Amygdala (tissue), 56 donors: ENCODE results near the gene ERVK3-1.

Experiments used
- DNase-seq, 56 donors: peaks; one replicate each; lab custom pipeline; 2025; lab: John Stamatoyannopoulos, UW

Gene ERVK3-1

GRCh38 chr19:58300620-58301019, 4.6 kb upstream of the ERVK3-1 start:
- no peak for DNase-seq

DNA sequence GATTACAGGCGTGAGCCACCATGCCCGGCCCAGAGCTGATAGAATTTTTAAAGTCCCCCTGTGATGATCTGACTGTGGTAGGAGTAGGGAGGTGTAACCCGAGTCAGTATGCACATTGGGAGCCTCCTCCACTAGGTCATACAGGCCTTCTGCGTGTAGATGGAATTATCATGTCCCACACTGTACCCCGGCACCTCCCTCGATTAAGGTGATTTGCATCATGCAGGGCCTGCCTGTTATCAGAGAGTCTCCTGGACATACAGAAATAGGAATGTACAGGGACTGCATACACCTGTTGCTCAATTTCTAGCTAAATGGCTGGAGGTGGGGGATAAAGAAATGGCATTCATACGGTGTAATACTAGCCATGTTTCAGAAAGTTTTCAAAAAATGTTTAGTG, 922 bp upstream of the ERVK3-1 start:
- DNase-seq, result no peak

DNA sequence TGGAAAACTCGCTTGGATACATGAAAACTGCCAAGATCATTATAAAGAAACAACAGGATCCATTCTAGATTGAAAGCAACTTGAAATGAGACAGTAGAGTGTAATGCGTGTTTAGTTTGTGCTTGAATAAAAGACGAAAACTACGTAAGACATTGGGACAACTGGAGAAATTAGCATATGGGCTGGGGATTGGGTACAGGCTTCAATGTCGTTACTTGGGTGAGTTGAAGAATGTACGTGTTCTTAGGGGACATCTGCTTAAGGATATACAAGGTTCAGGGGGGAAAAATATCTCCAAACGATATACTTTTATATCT, 471 bp upstream of the ERVK3-1 start:
- DNase-seq, result no peak

DNA sequence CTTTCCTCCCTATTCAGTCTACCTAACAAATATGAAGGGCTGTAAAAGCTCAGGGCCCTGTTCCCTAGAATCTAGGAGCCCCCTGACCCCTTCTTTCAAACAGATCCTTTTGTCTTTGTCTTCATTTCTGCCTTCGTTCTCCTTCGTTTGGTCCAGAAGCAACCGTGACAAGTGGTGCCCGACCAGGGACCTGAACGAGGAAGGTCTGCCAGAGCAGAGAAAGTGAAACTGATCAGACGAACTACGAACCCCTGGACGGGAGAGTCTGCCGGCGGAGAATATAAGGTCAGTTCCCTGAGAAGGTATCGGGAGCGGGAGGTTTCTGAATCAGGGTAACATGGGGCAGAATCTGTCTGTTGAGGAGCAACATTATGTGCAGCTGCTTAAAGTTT, 751 bp downstream of the ERVK3-1 start:
- no peak for DNase-seq

- DNase-seq, result no peak
These were observed 2.6 kb downstream of the ERVK3-1 start for GRCh38 chr19:58307736-58308135.

DNA sequence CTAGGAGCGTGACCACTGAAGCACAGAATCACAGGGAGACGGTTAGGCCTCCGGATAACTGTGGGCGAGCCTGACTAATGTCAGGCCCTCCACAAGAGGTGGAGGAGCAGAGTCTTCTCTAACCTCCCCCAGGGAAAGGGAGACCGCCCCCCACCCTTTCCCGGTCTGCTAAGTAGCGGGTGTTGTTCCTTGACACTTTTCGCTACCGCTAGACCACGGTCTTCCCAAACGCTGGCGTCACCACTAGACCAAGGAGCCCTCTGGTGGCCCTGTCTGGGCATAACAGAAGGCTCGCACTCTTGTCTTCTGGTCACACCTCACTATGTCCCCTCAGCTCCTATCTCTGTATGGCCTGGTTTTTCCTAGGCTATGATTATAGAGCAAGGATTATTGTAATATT, 5.5 kb downstream of the ERVK3-1 start:
- DNase-seq, result peak in 21 of 56 donors; percentile 2 to 65 (median 19)

DNA sequence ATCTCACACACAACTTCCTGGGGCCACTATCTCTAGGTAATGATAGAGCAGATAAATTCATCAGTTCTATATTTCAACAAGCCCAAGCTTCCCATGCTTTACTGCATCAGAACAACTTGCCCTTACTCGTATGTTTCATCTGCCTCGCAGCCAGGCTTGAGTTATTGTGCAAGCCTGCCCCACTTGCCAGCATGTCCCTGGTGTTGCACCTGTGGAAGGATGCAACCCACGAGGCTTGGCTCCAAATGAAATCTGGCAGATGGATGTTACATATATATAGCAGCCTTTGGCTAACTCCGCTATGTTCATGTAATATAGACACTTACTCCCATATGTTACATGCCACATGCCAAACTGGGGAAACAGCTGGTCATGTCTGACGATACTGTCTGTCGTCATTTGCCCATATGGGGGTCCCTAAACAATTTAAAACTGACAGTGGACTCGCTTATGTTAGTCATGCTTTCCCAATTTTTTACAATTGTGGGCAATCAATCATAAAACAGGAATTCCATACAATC, 6.2 kb downstream of the ERVK3-1 start:
- DNase-seq, result peak in 2 of 56 donors; percentile 2 to 5

- no peak for DNase-seq
These were observed 10.4 kb downstream of the ERVK3-1 start for GRCh38 chr19:58315580-58315979.

DNA sequence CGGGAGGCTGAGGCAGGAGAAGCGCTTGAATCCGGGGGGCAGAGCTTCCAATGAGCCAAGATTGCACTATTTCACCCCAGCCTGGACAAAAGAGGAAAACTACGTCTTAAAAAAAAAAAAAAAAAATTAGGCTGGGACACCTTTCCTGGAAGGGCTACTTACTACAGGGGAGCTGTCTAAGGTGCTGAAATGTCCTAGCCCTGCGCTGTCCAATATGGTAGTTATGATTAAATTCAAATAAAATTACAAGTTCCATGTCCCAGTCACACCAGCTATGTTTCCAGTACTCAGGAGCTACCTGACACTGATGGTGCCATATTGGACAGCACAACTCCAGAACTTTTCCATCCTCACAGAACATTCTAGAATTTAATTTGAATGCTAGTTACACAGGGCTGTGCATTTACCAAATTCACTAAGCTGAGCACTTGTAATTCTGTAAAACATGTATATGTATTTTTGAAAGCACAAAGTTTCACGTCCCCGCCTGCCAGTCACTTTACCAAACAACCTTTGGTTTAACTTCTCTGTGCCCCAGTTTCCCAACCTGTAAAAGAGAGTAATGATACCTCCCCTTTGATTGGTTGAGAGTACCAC, 12.4 kb downstream of the ERVK3-1 start:
- DNase-seq, result no peak

DNA sequence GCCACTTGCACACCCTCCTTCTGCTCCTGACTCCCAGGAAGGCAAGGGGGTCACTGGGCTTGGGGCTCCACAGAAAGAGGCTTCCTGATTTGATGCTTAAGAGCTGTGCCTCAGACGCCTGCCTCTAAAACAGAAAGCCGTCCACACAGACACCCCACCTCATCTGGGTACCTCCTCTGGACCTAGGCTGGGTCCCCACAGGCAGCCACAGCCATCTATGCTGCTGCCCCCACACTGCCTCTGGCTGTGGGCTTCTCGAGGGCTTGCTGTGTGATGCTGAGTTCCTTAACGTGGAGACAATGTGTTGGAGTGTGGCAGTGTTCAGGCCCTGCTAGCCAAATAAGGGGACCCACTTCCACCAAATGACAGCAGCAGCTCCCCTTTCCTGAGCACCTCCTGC, 13.1 kb downstream of the ERVK3-1 start:
- DNase-seq, result no peak

- DNase-seq, result no peak
These were observed 14.1 kb downstream of the ERVK3-1 start for GRCh38 chr19:58319241-58319640.

- DNase-seq, result no peak
These were observed 20.3 kb downstream of the ERVK3-1 start for GRCh38 chr19:58325311-58326022.

GRCh38 chr19:58326501-58326913, 21.3 kb downstream of the ERVK3-1 start:
- peak in 1 of 56 donors; percentile 44 for DNase-seq

DNA sequence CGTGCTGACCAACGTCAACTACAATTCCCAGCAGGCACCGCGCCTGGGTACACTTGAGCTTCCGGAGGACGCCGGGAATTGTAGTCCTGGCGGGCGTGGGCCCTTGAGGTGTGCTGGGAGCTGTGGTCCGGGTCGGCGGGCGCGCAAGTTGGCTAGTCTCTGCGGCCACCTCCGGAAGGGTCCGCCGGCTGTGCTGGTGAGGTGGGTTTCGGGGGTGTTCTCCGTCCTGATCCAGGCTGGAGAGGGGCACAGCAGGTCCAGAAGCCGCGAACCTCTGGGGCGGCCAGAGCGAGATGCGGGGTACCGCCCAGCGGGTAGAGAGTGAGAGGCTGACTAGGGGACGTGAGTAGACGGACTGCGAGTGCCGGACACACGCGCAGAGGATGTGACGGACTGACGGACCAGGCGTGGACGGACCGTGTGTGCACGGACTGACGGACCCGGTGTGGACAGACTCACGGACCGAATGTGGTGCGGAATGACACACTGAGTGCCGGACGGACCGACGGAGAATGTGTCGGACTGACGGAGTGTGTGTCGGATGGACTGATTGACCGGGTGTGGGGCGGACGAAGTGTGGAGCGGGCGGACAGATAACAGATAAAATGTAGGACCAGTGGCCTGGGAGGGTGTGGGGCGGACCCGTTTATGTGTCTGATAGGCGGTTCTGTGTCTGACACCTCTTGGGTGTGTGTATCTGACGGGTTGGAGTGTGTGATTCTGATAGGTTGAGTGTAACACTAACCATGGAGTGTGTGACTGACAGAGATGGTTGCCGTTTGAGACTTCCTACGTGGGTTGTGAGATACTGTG, 21.9 kb downstream of the ERVK3-1 start, which contains the start of gene ZSCAN22:
ZSCAN22 (plus strand) TSS at position 81 of the 813 bp plus-strand sequence. CDS start 7,809 bp downstream, outside the sequence.
- peak; percentile 81 to 99 (median 96) for DNase-seq

DNA sequence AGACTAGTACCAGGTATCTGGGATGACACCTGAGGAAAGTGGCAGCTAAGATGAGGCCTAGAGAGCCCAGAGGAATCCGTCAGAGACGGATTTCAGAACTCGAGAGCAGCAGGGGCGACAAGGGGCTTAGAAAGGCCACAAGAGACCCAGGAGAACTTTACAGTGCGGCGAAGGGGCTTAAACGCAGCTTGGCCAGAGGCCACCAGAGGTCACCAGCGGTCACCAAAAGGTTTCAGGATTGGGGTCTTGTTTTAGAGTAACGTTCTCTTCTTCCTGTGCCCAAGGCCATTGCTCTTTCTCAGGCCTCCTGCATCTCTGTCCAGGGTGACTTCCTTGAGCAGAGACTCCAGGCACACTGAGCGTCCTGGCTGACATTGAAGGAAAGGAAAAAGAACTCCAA, 23.8 kb downstream of the ERVK3-1 start:
- DNase-seq, result no peak

GRCh38 chr19:58330458-58330857, 25.3 kb downstream of the ERVK3-1 start:
- DNase-seq, result peak in 39 of 56 donors; percentile 5 to 87 (median 46)

DNA sequence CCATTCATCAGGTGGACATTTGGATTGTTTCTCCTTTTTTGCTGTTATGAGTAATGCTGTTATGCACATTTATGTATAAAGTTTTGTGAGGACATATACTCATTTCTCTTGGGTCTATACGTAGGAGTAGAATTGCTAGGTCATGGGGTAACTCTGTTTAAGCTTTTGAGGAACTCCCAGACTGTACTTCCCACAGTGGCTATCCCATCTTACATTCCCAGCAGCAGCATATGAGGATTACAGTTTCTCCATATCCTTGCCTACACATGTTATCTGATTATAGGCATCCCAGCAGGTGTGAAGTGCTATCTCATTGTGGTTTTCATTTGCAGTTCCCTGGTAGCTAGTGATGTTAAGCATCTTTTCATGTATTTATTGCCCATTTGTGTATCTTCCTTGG, 27.5 kb downstream of the ERVK3-1 start:
- DNase-seq, result no peak

DNA sequence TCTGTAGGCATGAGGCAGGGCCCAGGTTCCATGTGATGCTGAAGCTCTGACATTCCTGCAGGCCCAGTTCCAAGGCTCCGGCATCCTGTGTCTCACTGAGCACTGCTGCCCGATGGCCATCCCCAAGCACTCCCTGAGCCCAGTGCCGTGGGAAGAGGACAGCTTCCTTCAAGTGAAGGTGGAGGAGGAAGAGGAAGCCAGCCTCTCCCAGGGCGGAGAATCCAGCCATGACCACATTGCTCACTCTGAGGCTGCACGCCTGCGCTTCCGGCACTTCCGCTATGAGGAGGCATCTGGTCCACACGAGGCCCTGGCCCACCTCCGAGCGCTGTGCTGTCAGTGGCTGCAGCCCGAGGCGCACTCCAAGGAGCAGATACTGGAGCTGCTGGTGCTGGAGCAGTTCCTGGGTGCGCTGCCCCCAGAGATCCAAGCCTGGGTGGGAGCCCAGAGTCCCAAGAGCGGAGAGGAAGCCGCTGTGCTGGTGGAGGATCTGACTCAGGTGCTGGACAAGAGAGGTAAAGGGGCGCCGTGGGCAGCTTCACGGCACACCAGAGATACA, 29.6 kb downstream of the ERVK3-1 start:
- DNase-seq, result no peak

- DNase-seq, result no peak
These were observed 30.5 kb downstream of the ERVK3-1 start for GRCh38 chr19:58335630-58336029.

GRCh38 chr19:58336216-58336615, 31.0 kb downstream of the ERVK3-1 start:
- no peak for DNase-seq

DNA sequence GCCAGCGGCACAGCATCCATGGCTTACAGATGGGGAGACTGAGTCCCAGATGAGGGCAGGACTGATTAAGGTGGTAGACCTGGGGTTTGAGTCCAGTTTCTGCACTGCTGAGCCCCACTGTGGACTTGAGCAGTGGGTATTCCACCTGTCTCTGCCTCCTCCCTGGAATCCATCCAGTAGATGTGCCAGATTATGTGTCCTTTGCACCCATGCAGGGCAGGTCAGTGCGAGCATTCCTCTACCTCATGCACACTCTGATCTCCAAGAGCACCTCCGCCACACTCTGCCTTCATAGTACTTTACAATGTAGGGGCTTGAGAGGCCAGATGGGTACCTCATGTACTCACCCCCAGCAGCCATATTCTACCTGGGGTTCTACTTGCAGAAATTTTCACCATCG, 31.6 kb downstream of the ERVK3-1 start:
- no peak for DNase-seq
